ENCODE measurements around the gene TSPAN11. TPM values are rescaled to one million over a fixed set of nuclear protein-coding genes. Genes with fewer than 3 reads are reported as not detected.
A peak's percentile ranks its signal among the peaks of the same experiment; 100 is the strongest.

The TSPAN11 gene
- total and polyA plus RNA-seq, 2 experiments from 2014 or later: 2.1 to 6.0 TPM

- TF ChIP-seq CTCF (conservative IDR thresholded peaks at IDR 0.05; ENCODE audit: low read depth in 2 of 2): no peak
- TF ChIP-seq STAT1 (IDR thresholded peaks at IDR 0.05; ENCODE audit: unreplicated experiment): no peak
Measured at GRCh38 chr12:30982413-30982812, 55.9 kb downstream of the TSPAN11 start (continued).

DNA sequence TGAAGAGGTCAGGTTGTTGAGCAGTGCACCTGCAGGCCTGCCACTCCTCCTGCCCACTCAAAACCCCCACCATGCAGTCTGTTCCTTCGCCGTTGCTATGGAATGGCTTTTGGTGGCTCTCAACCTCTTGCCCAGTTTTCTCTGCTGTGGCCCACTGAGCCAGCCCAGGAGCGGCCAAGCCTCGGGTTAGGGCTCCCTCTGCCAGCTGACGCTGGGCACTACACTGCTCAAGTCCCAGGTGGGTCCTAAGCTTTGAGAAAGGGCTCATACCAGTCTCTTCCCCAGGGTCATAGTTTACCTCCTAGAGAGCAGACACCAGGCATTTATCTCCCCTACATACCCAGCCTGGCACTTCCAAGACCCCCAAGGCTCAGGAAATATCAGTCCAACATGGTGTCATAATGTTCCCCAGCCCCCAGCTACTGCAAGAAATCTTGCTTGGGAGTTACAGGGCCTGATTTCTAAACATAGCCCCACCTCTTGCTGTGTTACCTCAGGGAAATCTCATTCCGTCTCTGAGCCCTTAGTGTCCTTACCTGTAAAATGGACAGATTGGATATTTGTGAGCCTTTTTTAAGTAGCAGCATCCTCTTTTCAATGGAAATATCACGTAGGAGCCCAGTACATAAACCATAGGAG, 59.4 kb downstream of the TSPAN11 start:
- Histone ChIP-seq H3K36me3 (ENCODE audit: insufficient read depth) (no peaks in the 10 kb centered on the region), H2AFZ (no peak overlapping the region), H3K9me2 (ENCODE audit: insufficient read depth) (no peaks in the 10 kb centered on the region), H3F3A (replicated peaks; ENCODE audit: low read depth) (no peaks in the 10 kb centered on the region), H3K79me2 (replicated peaks; ENCODE audit: insufficient read depth) (no peaks in the 10 kb centered on the region), H3K4me2 (no peak overlapping the region), H3K27ac (ENCODE audit: low read depth) (no peak overlapping the region), H3K4me1 (ENCODE audit: insufficient read depth) (no peaks in the 10 kb centered on the region), H4K20me1 (replicated peaks; ENCODE audit: insufficient read depth) (no peaks in the 10 kb centered on the region), H3K27me3 (ENCODE audit: insufficient read depth) (no peaks in the 10 kb centered on the region), H3K4me3 (no peak overlapping the region)
- H3K36me3 Mint-ChIP-seq (ENCODE audit: low read depth): no peaks in the 10 kb centered on the region
- no peak overlapping the region for H3K4me3 Mint-ChIP-seq
- no peaks in the 10 kb centered on the region for H3K27me3 Mint-ChIP-seq (ENCODE audit: insufficient read depth, low read depth, poor library complexity)
- no peak overlapping the region for H3K27ac Mint-ChIP-seq
- TF ChIP-seq POLR2AphosphoS5 (IDR thresholded peaks at IDR 0.05; ENCODE audit: low read depth) (no peak), CTCF (conservative IDR thresholded peaks at IDR 0.05; ENCODE audit: low read depth in 2 of 2) (peak; percentile 72 to 87)
- peaks cover 4% of the 10 kb centered on the region; the same call in 1 of the 3 replicates for H3K4me1 Mint-ChIP-seq
- H3K9me3 Mint-ChIP-seq: no peaks in the 10 kb centered on the region; the same call in 2 of the 3 replicates
- ATAC-seq (peak; percentile 88), DNase-seq (ENCODE audit: low spot score) (peak; percentile 79)

DNA sequence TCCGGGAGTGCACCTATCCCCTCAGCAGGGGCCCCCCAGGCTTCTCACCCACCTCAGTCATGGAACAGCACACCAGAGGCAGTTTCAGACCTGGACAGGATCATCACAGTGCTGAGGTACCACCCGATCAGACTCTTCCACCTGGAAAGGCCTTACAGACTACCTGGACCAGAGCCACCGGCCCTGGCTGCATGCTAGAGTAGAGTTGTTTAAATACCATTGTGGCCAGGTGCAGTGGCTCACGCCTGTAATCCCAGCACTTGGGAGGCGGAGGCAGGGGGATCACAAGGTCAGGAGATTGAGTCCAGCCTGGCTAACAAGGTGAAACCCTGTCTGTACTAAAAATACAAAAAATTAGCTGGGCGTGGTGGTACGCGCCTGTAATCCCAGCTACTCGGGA, 61.5 kb downstream of the TSPAN11 start:
- Mint-ChIP-seq H3K9me3 (no peaks in the 10 kb centered on the region; the same call in 2 of the 3 replicates), H3K36me3 (ENCODE audit: low read depth) (no peaks in the 10 kb centered on the region), H3K4me3 (no peak overlapping the region), H3K4me1 (peaks cover 4% of the 10 kb centered on the region; the same call in 1 of the 3 replicates), H3K27ac (no peak overlapping the region), H3K27me3 (ENCODE audit: insufficient read depth, low read depth, poor library complexity) (peaks cover 3% of the 10 kb centered on the region)
- DNase-seq (ENCODE audit: low spot score) (no peak), ATAC-seq (no peak)
- H3K9me2 ChIP-seq (ENCODE audit: insufficient read depth): no peaks in the 10 kb centered on the region
- no peak overlapping the region for H3K4me3 ChIP-seq
- no peak overlapping the region for H2AFZ ChIP-seq
- H3K4me1 ChIP-seq (ENCODE audit: insufficient read depth): no peaks in the 10 kb centered on the region
- H3F3A ChIP-seq (replicated peaks; ENCODE audit: low read depth): no peaks in the 10 kb centered on the region
- H3K36me3 ChIP-seq (ENCODE audit: insufficient read depth): no peaks in the 10 kb centered on the region
- H3K27me3 ChIP-seq (ENCODE audit: insufficient read depth): no peaks in the 10 kb centered on the region
- no peak overlapping the region for H3K4me2 ChIP-seq
- H4K20me1 ChIP-seq (replicated peaks; ENCODE audit: insufficient read depth): no peaks in the 10 kb centered on the region
- H3K27ac ChIP-seq (ENCODE audit: low read depth): no peak overlapping the region
- H3K79me2 ChIP-seq (replicated peaks; ENCODE audit: insufficient read depth): no peaks in the 10 kb centered on the region
- no peak for TF ChIP-seq ZNF462 (CRISPR knock-in tag; IDR thresholded peaks at IDR 0.05)
- no peak for TF ChIP-seq NANOG (IDR thresholded peaks at IDR 0.05; ENCODE audit: borderline replicate concordance)
- no peak for TF ChIP-seq ZNF331 (CRISPR knock-in tag; IDR thresholded peaks at IDR 0.05; ENCODE audit: low read depth)
- no peak for TF ChIP-seq ZNF114 (CRISPR knock-in tag; IDR thresholded peaks at IDR 0.05)

All from GM23338 (cell line).